HG03565 (cell line): ENCODE results near the gene GSE1.

Experiments used
- ATAC-seq: cut with Tn5 transposase; IDR thresholded peaks from one replicate; pipeline ENCODE4 v1.9.1; 2021; ENCODE audit warnings: mild to moderate bottlenecking, moderate library complexity; ENCODE audit not compliant: unreplicated experiment

The GSE1 gene

DNA sequence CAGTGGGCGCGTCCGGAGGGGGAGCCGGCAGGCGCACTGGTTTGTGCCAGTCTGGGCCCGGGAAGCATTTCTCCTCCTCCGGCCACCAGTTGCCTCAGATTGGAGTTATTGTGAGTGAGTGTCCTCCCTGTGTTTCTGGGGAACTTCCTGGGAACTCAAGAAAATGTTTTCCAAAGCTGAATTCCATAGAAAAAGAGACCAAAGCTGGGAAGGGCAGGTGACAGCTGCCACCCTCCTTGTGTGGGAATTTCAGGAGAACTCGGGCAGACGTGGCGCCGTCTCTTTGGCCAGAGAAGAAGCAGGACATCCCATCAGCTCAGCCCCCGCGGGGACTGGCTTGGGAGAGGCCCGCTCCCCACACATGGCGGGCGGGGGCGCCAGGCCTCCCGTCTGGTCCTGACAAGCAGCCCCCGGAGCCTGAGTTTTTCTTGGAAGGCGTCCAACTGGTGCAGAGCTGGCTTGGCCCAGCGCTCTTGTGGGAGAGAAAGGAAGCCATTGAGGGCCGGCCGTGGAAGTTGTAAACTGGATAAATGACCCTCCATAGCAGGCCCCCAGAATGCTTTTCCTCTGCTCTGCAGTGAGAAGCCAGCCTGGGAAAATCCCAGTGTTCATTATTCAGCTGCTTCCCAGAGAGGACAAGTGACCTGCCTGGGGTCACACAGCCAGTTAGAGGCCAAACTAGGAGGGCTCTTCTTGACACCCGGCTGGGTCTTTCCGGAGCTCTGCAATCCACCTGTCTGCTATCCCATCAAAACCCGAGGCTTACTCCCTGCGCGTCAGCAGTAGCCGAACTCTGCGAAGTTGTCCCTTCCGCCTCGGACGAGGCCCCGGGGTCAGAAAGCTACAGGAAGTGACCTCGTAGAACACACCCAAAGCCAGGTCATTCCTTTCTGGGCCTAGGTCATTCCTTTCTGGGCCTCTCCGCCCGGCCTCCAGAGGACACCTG is 39.2 kb upstream of the GSE1 start:
- no peak for ATAC-seq

GRCh38 chr16:85574672-85575475 is 38.2 kb upstream of the GSE1 start:
- no peak for ATAC-seq

GRCh38 chr16:85575920-85576319 is 37.2 kb upstream of the GSE1 start:
- no peak for ATAC-seq

- no peak for ATAC-seq
These were observed 36.2 kb upstream of the GSE1 start for GRCh38 chr16:85576944-85577343.

DNA sequence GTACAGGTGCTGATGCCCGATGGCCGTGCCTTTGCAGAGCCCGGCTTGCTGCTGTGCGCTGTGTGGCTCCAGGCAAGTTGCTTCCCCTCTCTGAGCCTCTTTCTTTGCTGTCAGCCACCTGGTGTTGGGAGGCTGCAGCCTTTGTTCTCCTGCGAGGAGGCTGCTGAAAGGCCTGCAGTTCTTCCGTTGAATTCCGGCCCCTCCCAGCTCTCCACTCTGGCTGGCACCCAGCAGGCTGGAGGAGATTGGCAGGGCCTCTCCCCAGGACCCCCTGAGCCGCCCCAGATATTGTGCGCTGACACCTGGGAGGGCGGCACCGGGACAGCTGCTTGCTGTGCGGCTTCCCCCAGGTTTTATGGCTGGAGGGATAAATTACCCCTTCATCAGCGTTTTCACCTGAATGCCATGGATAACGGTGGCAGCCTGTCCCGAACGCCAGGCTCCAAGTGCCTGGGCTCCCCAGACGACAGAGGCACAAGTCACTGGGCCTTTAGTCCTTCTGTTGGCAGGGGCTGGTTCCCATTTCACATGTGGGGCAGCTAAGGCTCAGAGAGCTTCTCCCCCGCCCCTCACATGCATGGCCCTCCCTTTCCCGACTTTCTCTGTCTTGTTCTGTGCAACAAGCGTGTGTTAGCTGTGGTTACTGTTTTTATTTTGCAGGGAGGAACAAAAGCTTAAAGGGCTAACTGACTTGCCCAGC is 35.1 kb upstream of the GSE1 start:
- no peak for ATAC-seq

- no peak for ATAC-seq
These were observed 34.5 kb upstream of the GSE1 start for GRCh38 chr16:85578599-85578948.

GRCh38 chr16:85579191-85579590 is 33.9 kb upstream of the GSE1 start:
- no peak for ATAC-seq

GRCh38 chr16:85579923-85580580 is 33.1 kb upstream of the GSE1 start:
- ATAC-seq: no peak

DNA sequence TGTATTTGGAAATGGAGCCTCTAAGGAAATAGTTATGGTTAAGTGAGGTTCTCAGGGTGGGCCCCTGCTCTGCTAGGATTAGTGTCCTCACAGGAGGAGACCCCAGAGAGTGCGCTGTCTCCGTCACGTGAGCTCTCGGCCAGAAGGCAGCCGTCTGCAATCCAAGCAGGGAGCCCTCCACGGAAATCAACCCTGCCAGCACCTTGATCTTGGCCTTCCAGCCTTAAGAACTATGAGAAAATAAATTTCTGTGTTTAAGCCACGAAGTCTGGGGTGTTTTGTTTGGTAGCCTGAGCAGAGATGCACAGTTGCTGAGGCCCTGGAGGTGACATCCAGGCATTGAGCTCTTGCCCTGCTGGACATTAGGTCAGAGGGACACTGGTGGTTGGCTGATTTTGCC is 32.4 kb upstream of the GSE1 start:
- no peak for ATAC-seq

DNA sequence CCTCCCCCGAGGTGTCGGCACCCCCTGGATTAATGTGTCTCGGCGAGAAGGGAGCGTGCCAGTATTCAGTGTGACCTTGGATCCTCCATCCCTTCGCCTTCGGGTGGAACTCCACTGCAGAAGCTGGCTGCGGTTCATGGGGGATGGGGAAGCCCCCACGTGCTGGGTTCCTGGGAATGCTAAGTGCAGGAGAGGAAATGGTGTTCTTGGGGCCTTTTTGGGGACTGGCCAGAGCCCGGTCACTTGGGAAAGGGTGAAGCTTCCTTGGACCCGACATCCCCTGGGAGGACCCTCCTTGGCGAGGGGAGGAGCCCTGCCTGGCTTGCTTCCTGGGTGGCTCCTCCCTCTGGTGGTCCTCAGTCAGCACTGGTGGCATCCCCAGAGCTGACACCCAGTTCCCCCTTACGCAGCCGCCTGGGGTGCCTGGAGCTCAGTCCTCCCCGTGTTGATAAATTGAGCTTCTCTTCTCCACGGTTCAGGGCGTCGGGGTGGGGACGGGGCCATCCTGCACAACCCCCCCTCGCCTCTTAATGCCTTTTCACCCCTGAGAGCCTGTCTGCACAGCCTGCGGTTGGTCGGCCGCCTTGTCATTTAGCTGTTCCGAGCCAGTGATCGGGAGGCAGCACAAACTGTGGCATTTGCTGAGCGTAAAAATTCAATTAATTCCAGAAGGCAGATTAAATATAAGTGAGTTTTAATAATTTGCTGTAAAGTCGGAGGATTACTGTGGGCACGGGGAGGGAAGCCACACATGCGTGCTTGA is 30.7 kb upstream of the GSE1 start:
- no peak for ATAC-seq

DNA sequence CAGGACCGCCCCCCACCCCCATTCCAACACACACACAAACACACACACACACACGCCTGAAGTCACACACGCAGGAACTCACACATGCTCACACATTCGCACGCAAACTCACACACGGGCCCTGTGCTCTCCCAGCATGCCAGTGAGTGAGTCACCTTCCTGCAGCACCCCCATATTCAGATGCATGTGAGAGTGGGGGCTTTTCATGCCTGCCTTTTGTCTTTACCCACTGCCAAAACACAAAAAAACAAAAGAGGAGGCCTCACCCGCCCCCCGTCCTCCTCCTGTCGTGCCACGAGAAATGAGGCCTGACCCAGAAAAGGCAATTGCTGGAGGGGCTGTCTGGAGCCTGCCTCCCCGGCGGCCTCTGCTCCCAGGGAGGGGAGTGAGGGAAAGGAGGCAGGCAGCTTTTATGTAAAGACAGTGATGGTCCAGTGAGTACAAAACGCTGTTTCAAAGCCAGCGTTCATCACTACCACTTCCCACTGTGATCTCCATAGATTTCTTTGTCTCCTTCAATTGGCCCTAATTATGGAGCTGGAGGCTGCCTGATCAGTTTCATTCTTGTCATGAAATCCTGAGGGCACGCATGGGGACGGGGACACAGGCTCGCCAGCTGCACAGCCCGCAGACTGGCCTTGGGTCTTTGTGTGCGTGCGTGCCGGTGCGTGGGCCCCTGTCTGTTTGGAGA is 29.5 kb upstream of the GSE1 start:
- ATAC-seq: no peak

- no peak for ATAC-seq
These were observed 28.9 kb upstream of the GSE1 start for GRCh38 chr16:85584267-85584666.

GRCh38 chr16:85584819-85585282 is 28.3 kb upstream of the GSE1 start:
- ATAC-seq: no peak

GRCh38 chr16:85585711-85586110 is 27.4 kb upstream of the GSE1 start:
- ATAC-seq: no peak

- ATAC-seq: no peak
These were observed 26.6 kb upstream of the GSE1 start for GRCh38 chr16:85586380-85587104.

GRCh38 chr16:85587762-85588556 is 25.2 kb upstream of the GSE1 start:
- ATAC-seq: no peak

GRCh38 chr16:85588562-85589503 is 24.3 kb upstream of the GSE1 start:
- no peak for ATAC-seq
